HL-60/S4 (cell line): Measurements from ENCODE around the gene SLC26A2.

Source experiments
- in situ Hi-C: fragments of 300-500 bp; cut with MboI; formaldehyde crosslinking; loops from 2 replicates; pipeline ENCODE4 v1.14.3; 2022; ENCODE audit warnings: low sequenced_read_pairs

SLC26A2 gene

GRCh38 chr5:149959406-149960236, 937 bp upstream of the SLC26A2 start:
- in situ Hi-C loops: loop anchor here (10.0 kb wide), 1 partner anchor 325 kb away; no protein-coding TSS in a partner anchor

DNA sequence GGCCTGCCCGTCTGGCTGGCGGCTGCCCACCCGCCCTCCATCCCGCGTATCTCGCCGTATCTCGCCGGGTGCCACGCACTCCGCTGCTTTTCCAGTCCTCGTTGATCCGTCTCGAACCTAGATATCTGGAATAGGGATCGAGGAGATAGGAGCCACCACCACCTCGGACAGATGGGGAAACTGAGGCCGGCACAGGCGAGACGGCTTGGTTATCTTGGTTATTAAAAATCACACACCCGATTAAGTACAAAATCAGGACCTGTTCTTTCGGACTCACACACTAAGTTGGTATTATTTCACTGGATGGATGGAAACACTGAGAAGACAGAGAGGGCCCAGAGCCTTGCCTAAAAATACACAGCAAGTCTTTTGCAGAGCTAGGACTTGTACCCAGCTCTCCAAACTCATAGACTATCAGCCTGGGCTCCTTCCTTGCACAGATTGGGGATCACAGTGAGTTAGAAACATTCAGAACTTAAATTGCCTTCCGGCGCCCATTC, 678 bp downstream of the SLC26A2 start:
- in situ Hi-C loops: loop anchor here (10.0 kb wide), 1 partner anchor 326 kb away; no protein-coding TSS in a partner anchor

DNA sequence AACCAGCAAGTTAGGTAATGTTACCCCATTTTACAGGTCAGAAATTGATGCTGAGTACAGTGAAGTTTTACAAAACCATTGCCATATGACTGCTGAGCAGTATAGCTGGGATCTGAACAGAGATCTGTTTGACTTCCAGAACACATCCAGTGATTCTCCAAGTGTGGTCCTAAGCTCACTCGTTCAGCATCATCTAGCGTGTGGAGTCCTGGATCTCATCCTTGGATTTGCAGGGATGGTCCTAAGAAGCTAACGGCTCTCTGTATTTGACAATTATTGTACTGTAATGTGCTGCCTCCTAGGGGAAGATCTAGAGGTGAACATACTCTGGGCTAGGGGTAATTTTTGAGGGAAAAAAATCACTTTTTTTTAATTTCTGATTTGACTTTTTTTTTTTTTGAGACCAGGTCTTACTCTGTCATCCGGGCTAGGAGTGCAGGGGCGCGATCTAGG, 1.4 kb downstream of the SLC26A2 start:
- in situ Hi-C loops: loop anchor here (10.0 kb wide), 1 partner anchor 327 kb away; no protein-coding TSS in a partner anchor

DNA sequence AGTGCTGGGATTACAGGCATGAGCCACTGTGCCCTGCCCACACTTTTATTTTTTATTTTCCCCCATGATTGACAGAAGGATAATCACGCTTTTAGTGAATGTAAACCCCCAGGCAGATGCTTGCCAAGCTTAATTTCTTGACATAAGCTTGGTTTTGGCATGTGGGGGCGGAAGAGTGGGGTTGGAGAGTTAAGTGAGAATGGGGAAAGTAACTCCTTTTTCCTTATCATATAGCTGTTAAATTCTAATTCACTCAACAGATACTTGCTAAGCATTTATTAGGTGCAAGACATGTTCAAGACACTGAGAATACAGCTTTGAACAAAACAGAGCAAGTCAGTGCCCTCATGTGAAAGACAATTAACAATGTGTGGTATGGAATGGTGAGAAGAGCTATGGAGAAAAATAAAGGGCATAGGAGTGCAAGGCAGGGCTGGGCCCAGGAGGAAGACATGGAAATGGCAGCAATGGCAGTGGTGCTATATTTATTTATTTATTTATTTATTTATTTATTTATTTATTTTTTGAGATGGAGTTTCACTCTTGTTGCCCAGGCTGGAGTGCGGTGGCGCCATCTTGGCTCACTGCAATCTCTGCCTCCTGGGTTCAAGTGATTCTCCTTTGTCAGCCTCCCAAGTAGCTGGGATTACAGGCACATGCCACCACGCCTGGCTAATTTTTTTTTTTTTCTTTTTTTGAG, 2.2 kb downstream of the SLC26A2 start:
- in situ Hi-C loops: loop anchor here (10.0 kb wide), 1 partner anchor 328 kb away; no protein-coding TSS in a partner anchor

DNA sequence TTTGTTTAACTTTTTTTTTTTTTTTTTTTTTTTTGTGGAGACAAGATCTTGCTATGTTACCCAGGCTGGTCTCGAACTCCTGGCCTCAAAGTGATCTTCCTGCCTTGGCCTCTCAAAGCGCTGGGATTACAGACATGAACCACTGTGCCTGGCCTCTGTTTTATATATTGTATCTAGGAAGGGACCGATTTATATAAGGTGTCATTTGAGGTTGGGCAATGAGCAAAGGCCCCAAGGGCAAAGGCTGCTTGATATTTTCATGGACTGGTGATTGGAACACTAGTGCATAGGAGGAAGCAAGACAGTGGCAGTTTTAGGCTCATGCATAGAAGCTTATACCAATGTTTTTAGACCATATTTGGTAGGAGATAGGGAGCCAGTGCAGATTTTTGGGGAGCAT, 3.2 kb downstream of the SLC26A2 start:
- in situ Hi-C loops: loop anchor here (10.0 kb wide), 1 partner anchor 329 kb away; no protein-coding TSS in a partner anchor

DNA sequence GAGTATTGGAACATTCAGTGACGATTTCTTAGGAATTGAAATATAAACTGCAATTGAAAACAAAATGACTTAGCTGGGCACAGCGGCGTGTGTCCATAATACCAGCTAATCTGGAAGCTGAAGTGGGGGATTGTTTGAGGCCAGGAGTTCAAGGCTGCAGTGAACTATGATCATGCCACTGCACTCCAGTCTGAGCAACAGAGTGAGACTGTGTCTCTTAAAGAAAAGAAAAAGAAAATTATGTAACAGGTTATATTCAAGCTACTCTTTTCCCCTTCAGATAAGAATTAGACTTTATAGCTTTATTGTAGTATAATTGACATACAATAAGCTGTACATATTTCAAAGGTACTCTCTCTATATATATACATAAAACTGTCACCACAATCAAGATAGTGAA, 6.4 kb downstream of the SLC26A2 start:
- in situ Hi-C loops: loop anchor here (10.0 kb wide), 1 partner anchor 332 kb away; no protein-coding TSS in a partner anchor

GRCh38 chr5:149969181-149969930, 8.8 kb downstream of the SLC26A2 start:
- in situ Hi-C loops: loop anchor here (10.0 kb wide), 1 partner anchor 335 kb away; no protein-coding TSS in a partner anchor

GRCh38 chr5:149975409-149975808, 14.9 kb downstream of the SLC26A2 start:
- in situ Hi-C loops: loop anchor here (5.0 kb wide), 1 partner anchor 138 kb away; no protein-coding TSS in a partner anchor

DNA sequence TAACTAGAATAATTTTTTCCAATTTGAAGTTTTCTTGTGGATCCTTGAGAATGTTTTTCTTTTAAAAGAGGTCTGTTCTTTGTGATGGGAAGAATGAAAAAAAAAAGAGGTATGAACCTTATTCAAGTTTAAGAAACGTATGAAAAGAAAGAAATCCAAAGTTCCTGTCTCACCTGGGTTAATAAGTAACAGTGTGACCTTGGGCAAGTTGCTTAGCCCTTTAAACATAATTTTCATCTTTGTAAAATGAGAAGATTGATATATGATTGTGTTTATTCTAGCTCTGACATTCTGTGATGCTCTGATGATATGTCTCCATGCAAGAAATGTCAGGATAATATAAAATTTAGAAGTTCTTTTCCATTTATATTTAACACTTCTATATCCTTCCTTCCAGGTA, 19.3 kb downstream of the SLC26A2 start:
- in situ Hi-C loops: loop anchor here (5.0 kb wide), 1 partner anchor 143 kb away; no protein-coding TSS in a partner anchor

- in situ Hi-C loops: no loop called here
Measured at GRCh38 chr5:149981206-149981605, 20.6 kb downstream of the SLC26A2 start.

DNA sequence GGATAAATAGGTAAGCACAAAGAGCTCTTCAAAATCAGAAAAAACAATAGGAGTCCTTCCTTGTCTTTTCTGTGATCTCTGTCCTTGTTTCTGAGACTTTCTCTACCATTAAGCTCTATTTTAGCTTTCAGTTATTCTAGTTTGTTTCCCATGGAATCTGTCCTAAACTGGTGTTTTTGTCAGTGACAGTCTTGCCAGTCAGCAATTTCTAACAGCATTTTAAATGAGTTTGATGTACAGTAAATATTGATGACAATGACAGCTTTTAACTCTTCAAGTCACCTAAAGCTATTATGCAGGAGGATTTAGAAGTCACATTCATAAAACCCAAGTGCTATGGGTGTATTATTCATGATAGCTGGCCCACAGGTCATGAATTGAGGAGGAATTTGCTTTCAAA, 21.9 kb downstream of the SLC26A2 start:
- in situ Hi-C loops: no loop called here

DNA sequence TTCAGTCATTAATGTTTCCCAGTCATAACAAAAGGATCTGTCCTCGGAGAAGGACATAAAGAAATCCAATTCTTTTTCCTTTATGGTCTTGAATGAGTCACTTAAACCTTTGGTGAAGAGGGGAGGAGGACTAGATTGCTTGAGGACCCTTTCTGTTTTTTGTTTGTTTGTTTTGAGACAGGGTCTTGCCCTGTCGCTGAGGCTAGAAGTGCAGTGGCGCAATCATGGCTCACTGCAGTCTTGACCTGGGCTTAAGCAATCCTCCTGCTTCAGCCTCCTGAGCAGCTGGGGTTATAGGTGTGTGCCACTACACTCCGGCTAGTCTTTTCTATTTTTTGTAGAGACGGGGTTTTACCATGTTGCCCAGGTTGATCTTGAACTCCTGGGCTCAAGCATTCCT, 27.6 kb downstream of the SLC26A2 start:
- in situ Hi-C loops: loop anchor here (5.0 kb wide), 1 partner anchor 351 kb away; no protein-coding TSS in a partner anchor

DNA sequence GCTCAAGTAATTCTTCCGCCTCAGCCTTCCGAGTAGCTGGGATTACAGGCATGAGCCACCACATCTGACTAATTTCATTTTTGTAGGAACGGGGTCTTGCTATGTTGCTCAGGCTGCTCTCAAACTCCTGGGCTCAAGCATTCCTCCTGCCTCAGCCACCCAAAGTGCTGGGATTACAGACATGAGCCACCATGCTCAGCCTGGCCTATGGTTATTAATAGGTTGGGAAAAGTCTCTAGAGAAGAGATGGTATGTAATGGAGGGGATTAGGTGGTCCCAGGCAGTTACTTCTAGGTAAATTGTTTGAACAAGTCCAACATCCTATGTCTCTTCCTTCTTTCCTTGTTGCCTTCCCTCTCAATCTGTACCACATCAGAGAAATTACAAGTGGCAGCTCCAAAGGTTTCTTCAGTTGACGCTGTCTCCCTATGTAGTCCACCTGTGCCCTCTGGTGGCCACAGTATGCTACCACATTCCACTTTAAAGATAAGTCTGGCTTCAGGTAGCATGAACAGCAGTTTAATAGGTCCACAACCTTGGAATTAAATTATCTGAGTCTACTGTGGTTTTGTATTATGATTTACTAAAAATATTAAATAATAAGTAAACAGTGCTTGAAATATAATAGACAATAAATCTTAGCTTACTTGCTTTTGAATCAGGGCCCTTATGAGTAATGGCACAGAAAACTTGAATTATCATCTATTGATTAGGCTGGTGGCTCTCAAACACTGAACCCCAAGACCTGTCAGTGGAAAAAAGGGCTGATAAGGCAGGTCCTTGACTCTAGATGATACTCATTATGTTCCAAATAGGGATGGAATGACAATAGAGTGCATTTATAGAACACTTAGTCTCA, 30.2 kb downstream of the SLC26A2 start:
- in situ Hi-C loops: no loop called here

- in situ Hi-C loops: no loop called here
Measured at GRCh38 chr5:149993471-149993870, 32.9 kb downstream of the SLC26A2 start.

- in situ Hi-C loops: no loop called here
Measured at GRCh38 chr5:149995385-149996204, 35.0 kb downstream of the SLC26A2 start.

DNA sequence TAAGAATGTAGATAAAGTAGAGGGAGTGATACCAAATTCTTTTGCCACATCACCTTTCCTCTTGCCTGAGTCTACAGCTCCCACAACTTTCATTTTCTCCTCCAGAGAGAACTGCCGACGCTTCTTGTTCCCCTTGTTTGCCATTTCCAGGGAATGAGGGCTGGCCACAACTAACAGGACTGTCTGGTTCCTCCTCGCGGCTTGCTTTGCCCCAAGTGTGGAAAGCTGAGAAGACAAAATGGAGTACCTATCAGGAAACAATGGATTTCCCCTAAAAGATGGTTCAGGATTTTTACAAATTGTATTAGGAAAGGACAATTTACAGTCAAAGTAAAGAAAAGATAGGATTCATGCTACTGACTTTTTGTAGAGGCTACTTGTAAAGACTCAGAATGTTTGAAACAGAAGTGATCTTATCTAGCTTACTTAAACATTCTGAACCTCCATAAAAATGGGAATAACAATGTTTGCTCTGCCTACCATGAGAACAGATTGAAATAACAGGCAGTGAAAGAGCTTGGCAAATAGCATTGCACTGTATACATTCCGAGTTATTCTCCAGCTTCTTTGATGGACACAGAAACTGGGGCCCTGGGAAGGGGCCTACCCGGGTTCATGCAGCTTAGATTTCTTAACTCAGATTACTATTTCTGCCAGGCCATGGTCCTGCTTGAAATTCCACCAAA, 35.8 kb downstream of the SLC26A2 start:
- in situ Hi-C loops: no loop called here

DNA sequence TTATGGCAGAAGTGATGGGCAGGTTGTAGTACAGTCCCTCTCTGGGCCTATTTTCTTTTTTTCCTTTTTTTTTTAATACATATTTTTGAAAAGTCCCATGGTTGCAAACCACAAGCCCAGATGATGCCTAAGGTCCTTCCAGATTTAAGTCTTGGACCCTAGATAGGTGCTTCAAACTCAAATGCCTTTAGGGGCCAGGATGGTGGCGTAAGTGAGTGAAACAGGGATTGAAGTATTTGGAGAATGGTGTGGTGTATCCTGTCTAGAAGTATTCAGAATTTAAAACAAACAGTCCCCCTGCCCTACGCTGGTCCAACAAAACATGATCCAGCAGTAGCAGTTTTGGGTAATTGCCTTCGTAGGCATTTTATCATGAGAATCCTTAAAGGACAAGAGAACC, 37.7 kb downstream of the SLC26A2 start:
- in situ Hi-C loops: no loop called here

DNA sequence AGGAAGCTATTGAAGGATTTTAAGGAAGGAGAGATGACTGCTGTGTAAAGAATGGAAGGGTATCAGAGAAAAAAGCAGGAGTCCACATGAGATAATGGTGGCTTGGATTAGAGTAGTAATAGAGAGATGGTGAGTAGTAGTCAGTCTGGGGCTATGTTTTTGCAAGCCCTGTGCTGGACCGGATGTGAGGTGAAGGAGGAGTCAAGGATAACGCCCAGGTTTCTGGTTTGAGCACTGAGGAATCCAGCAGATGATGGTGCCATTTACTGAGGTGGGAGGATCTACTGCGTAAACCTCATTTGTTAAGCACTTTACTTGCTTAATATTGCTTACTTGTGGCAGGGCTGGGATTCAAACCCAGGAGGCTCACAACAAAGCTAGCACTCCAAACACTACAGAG, 38.8 kb downstream of the SLC26A2 start:
- in situ Hi-C loops: no loop called here
